Measurements from ENCODE around the gene COL4A3. TPM values are rescaled to one million over a fixed set of nuclear protein-coding genes. Genes with fewer than 3 reads are reported as not detected.
A peak's percentile ranks its signal among the peaks of the same experiment; 100 is the strongest.
"Not testable (repeated sequence)": the region's sequence is repeated elsewhere in the genome, so short reads cannot be mapped to it uniquely, and the experiment has no call there.

Gene COL4A3
- polyA plus RNA-seq, 6 donors from 2014 or later, result 0.07 to 0.77 (median 0.23) TPM; not detected in 1

GRCh38 chr2:227201771-227202170 lies 37.3 kb downstream of the COL4A3 start:
- H3K27me3 Mint-ChIP-seq, result peaks cover 0 to 11% (median 8%) of the 10 kb centered on the region in 3 donors
- H3K4me1 Mint-ChIP-seq, result no peaks in the 10 kb centered on the region
- H3K9me3 Mint-ChIP-seq, result no peaks in the 10 kb centered on the region
- ATAC-seq (ENCODE audit: low read depth in 2 of 2) (no peak), DNase-seq (no peak)
- no peak overlapping the region for H3K4me3 Mint-ChIP-seq
- no peak overlapping the region for H3K27ac Mint-ChIP-seq
- H3K36me3 Mint-ChIP-seq, result peaks cover 0 to 13% of the 10 kb centered on the region in 2 donors

DNA sequence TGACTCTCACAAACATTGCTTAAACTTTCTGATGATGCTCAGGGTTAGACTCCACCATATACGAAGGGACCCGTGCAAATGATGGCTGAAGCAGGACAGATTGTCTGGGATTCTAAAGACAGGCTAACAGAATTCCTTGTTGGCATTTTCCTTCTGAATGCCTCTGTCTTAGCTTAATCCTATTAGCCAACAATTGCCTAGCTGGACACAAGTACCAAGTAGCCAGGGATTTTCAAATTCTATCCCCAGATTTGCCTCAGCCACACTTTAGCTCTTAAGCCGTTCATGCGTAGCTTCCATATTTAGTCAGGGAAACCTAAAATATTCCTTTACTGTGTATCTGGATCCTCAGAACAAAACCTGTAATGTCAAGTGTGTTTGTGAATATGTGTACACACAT lies 40.0 kb downstream of the COL4A3 start:
- H3K36me3 Mint-ChIP-seq, result peaks cover 0 to 13% of the 10 kb centered on the region in 2 donors
- no peak overlapping the region for H3K4me3 Mint-ChIP-seq
- H3K27me3 Mint-ChIP-seq, result peaks cover 4 to 29% (median 8%) of the 10 kb centered on the region in 3 donors
- DNase-seq (no peak), ATAC-seq (ENCODE audit: low read depth in 2 of 2) (no peak)
- no peak overlapping the region for H3K27ac Mint-ChIP-seq
- no peaks in the 10 kb centered on the region for H3K4me1 Mint-ChIP-seq
- H3K9me3 Mint-ChIP-seq, result no peaks in the 10 kb centered on the region

- peaks cover 8 to 30% (median 8%) of the 10 kb centered on the region in 3 donors for H3K27me3 Mint-ChIP-seq
- no peak overlapping the region for H3K4me3 Mint-ChIP-seq
- no peaks in the 10 kb centered on the region for H3K9me3 Mint-ChIP-seq
- DNase-seq (no peak), ATAC-seq (ENCODE audit: low read depth in 2 of 2) (no peak)
- no peaks in the 10 kb centered on the region for H3K4me1 Mint-ChIP-seq
- no peak overlapping the region for H3K27ac Mint-ChIP-seq
- H3K36me3 Mint-ChIP-seq, result peaks cover 0 to 13% of the 10 kb centered on the region in 2 donors
Observed at GRCh38 chr2:227205701-227206100, 41.3 kb downstream of the COL4A3 start.

DNA sequence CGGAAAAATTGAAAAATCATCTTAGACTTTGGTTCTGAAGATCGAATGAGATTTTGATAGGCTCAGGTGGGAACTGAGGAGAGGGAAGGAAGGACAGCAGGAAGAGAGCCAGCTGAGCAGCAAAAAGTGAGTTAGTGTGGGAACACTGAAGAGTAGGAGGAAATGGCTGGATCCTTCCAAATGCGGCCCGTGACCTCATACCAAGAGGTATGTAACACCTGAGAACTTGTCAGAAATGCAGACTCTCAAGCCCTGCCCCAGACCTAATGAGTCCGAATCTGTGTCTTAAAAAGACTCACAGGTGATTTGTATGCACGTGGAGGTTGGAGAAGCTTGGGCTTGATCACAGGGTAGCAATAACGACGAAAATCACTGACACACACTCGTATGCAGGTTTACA lies 42.0 kb downstream of the COL4A3 start:
- ATAC-seq (ENCODE audit: low read depth in 2 of 2), result no peak
- Mint-ChIP-seq H3K4me1 (no peaks in the 10 kb centered on the region), H3K4me3 (no peak overlapping the region)

DNA sequence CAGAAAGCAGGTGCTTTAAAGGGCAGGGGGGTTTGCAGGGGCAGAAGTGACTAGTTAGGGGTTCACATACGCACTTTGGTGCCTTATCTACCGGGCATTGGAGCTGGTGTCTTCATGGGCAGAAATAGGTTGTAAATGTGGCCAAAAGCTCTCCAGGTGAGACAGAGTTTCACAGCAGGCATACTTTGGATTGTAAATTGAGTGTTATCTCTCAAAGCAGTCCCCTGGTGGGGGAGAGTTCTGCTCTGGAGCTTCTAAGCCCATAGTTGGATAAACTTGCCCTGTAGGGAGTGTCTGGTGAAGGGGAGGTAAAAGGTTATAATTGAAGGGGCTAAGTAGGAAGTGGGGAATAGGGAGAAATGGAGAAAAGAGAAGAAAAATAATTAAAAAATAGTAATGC lies 43.1 kb downstream of the COL4A3 start:
- Mint-ChIP-seq H3K9me3 (no peaks in the 10 kb centered on the region), H3K4me3 (no peak overlapping the region), H3K4me1 (no peaks in the 10 kb centered on the region), H3K27ac (no peak overlapping the region), H3K36me3 (peaks cover 0 to 13% of the 10 kb centered on the region in 2 donors), H3K27me3 (peaks cover 8 to 30% (median 14%) of the 10 kb centered on the region in 3 donors)
- ATAC-seq (ENCODE audit: low read depth in 2 of 2), result no peak
- no peak for DNase-seq

More for the DNA sequence above, 42.0 kb downstream of the COL4A3 start:
- no peak for DNase-seq
- peaks cover 8 to 30% (median 8%) of the 10 kb centered on the region in 3 donors for H3K27me3 Mint-ChIP-seq
- H3K9me3 Mint-ChIP-seq, result no peaks in the 10 kb centered on the region
- no peak overlapping the region for H3K27ac Mint-ChIP-seq
- H3K36me3 Mint-ChIP-seq, result peaks cover 0 to 13% of the 10 kb centered on the region in 2 donors

DNA sequence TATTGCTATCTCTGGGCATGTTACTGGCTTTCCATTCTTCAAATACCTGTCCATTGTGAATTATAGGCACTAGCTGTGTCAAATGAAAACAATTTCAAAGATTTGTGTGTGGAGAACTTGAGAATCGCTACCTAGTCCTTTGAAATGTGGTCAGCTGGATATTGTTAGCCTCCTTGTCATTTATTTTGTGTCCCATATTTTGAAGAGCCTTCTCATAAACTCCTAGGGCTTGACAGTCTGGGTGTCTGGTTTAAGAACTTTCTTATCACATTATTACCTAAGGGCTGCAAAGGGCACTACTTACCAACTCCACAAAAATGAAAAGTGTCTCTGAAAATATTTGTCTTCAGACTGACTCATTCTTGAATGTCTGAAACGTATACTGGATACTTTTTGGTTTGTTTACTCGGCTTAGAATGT lies 50.2 kb downstream of the COL4A3 start:
- Mint-ChIP-seq H3K9me3 (peaks cover 0 to 8% (median 2%) of the 10 kb centered on the region in 7 donors), H3K27me3 (peaks cover 0 to 8% (median 4%) of the 10 kb centered on the region in 3 donors), H3K4me3 (no peak overlapping the region), H3K27ac (peak overlapping the region in 1 of 6 donors; percentile 4), H3K36me3 (no peaks in the 10 kb centered on the region), H3K4me1 (no peaks in the 10 kb centered on the region)
- ATAC-seq (ENCODE audit: low read depth in 2 of 2) (no peak), DNase-seq (no peak)

DNA sequence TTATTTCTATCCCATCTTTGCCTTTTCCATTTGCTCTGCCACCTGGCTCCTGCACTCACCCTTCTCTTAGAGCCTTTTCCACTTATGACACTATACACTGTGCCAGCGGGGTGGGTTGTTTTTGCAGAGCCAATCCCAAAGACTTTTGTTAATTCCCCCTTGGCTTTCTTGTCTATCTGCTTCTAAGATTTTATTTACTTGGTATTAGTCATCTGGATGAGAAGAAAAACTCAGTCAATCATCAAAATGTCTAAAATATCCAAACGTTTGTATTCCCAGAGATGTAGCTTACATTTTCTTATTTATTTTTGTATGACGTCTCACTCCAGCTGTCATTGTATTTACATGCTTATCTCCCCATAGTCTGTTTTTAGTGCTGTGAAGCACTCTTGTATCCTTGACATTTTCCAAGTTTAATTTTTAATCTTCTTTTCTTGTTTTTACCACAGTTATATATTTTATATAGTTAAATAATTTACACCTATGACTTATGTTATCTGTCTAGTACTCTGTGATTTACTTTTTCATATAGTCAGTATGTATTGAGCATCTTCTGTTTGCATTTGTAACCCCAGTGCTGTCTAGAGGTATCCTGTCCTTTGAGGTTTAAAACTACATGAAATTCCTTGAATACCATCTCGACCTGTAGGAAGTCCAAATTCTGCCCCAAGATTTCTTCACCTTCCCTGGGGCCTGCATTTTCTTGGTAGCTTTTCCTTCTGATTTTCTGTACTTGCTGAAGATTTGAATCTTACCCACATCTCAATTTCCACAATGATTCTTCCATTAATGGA lies 55.1 kb downstream of the COL4A3 start:
- H3K9me3 Mint-ChIP-seq, result peaks cover 0 to 8% (median 2%) of the 10 kb centered on the region in 7 donors
- ATAC-seq (ENCODE audit: low read depth in 2 of 2), result no peak
- no peak for DNase-seq

DNA sequence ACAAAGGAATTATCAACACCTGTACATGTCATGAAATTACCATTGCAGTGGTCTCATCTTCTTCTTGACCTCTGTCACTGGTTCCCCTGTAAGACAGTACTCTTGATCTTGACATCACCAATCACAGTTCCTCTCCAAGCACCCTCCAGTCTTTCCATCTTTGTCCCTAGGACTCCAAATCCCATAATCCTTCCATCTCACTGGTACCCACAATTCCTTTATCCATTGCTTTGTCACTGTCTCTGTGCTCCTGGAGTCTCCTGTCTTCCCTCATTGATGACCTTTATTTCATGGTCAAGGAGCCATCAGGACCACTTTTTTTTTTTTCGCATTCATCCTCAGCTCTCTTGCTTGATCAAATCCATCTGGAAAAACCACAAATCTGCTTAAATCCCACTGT lies 56.7 kb downstream of the COL4A3 start:
- H3K36me3 Mint-ChIP-seq, result no peaks in the 10 kb centered on the region
- H3K27me3 Mint-ChIP-seq, result peaks cover 0 to 7% (median 7%) of the 10 kb centered on the region in 3 donors
- no peak overlapping the region for H3K27ac Mint-ChIP-seq
- H3K4me3 Mint-ChIP-seq, result no peak overlapping the region
- peaks cover 0 to 8% (median 2%) of the 10 kb centered on the region in 7 donors for H3K9me3 Mint-ChIP-seq
- no peaks in the 10 kb centered on the region for H3K4me1 Mint-ChIP-seq
- DNase-seq (no peak), ATAC-seq (ENCODE audit: low read depth in 2 of 2) (no peak)

More for the DNA sequence above, 55.1 kb downstream of the COL4A3 start:
- Mint-ChIP-seq H3K27me3 (peaks cover 0 to 7% (median 3%) of the 10 kb centered on the region in 3 donors), H3K4me3 (no peak overlapping the region), H3K36me3 (no peaks in the 10 kb centered on the region), H3K27ac (no peak overlapping the region), H3K4me1 (no peaks in the 10 kb centered on the region)

- peaks cover 0 to 9% (median 7%) of the 10 kb centered on the region in 3 donors for H3K27me3 Mint-ChIP-seq
- no peaks in the 10 kb centered on the region for H3K4me1 Mint-ChIP-seq
- DNase-seq (no peak), ATAC-seq (ENCODE audit: low read depth in 2 of 2) (no peak)
- peak overlapping the region in 1 of 6 donors; percentile 11 for H3K27ac Mint-ChIP-seq
- H3K36me3 Mint-ChIP-seq, result no peaks in the 10 kb centered on the region
- no peak overlapping the region for H3K4me3 Mint-ChIP-seq
- H3K9me3 Mint-ChIP-seq, result peaks cover 0 to 3% (median 0%) of the 10 kb centered on the region in 7 donors
Observed at GRCh38 chr2:227222292-227222691, 57.9 kb downstream of the COL4A3 start.

DNA sequence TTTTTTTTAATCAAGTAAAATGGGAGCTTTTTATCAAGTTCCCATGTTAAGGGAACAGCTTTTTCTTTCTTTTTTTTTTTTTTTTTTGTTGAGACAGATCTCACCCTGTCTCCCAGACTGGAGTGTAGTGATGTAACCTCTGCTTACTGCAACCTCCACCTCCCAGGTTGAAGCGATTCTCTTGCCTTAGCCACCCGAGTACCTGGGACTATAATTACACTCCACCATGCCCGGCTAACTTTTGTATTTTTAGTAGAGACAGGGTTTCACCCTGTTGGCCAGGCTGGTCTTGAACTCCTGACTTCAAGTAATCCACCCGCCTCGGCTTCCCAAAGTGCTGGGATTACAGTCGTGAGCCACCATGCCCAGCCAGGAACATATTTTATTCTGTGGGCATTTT lies 61.2 kb downstream of the COL4A3 start:
- H3K27me3 Mint-ChIP-seq, result peaks cover 0 to 19% (median 11%) of the 10 kb centered on the region in 3 donors
- not testable (repeated sequence) for H3K4me1 Mint-ChIP-seq; H3K4me3 Mint-ChIP-seq; H3K9me3 Mint-ChIP-seq; H3K27ac Mint-ChIP-seq; DNase-seq; H3K36me3 Mint-ChIP-seq; ATAC-seq (ENCODE audit: low read depth in 2 of 2)

DNA sequence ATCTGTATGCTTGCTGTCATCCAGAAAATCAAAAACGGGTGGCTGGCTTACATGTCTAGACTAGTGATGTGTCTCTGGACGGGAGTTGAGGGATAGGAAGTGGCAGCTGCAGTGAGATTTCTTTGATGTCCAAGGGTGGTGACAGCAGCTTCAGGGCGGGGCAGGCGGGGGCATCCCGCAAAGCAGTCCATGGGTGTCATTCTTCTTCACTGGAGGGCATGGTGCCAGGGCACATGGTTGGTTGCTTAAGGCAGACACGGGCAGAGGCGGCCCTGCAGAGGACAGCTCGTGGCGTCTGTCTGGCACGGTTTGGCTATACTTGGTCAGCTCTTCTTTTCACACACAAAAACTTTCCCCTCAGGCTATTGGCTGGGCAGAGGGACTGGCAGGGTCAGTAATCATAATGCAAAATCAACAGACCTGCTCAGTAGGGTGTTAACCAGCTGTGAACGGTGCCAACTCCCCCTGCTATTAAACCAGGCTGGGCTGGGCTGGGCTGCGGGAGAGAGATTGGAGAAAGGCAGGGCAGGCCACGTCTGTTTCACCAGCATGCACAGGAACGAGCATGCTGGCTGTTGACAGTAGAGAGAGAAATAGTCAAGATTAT lies 63.7 kb downstream of the COL4A3 start:
- peaks cover 0 to 19% (median 11%) of the 10 kb centered on the region in 3 donors for H3K27me3 Mint-ChIP-seq
- DNase-seq (no peak), ATAC-seq (ENCODE audit: low read depth in 2 of 2) (no peak)
- H3K4me1 Mint-ChIP-seq, result no peaks in the 10 kb centered on the region
- no peak overlapping the region for H3K27ac Mint-ChIP-seq
- no peaks in the 10 kb centered on the region for H3K36me3 Mint-ChIP-seq
- H3K4me3 Mint-ChIP-seq, result no peak overlapping the region
- H3K9me3 Mint-ChIP-seq, result peaks cover 0 to 5% (median 1%) of the 10 kb centered on the region in 7 donors

DNA sequence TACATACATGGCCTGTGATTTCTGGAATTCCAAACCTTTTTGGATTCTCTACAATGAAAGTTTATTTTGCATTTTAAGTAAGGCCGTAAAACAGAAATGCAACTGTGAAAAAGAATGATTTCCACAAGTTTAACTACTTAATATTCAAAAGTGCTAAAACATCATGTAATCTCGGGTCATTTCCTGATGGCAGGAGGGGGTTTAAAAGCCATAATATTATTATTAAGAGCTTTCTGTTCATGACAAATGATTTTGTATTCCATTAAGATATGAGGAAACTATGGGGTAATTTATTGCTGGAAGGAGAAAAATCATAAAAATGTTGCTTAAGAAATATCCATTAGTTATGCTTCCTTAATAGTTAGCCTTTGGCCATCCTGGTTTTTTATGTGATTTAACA lies 65.7 kb downstream of the COL4A3 start:
- H3K4me3 Mint-ChIP-seq, result no peak overlapping the region
- no peak for ATAC-seq (ENCODE audit: low read depth in 2 of 2)
- H3K27me3 Mint-ChIP-seq, result peaks cover 0 to 25% (median 10%) of the 10 kb centered on the region in 3 donors
- no peak overlapping the region for H3K27ac Mint-ChIP-seq
- no peaks in the 10 kb centered on the region for H3K36me3 Mint-ChIP-seq
- no peaks in the 10 kb centered on the region for H3K4me1 Mint-ChIP-seq
- peaks cover 0 to 5% (median 1%) of the 10 kb centered on the region in 7 donors for H3K9me3 Mint-ChIP-seq
- no peak for DNase-seq

DNA sequence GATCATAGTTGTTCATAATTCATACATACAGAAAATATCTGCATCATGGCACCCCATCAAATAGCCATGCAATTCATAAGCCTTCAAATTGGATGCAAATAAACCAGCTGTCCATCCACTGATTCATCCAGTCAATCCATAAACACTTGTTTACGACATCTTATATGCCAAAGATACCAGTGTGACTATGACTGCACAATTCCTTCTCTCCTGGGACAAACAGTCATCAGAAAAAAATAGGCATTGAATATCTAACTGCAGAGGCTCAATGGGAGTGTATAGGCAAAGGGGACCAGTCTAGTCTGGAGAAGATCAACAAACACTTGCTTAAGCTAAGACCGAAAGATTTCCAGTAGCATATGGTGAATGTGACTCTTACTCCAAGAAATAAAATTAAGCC lies 70.0 kb downstream of the COL4A3 start:
- Mint-ChIP-seq H3K9me3 (peaks cover 0 to 5% (median 1%) of the 10 kb centered on the region in 7 donors), H3K4me3 (no peak overlapping the region), H3K27ac (no peak overlapping the region), H3K27me3 (peaks cover 0 to 13% (median 0%) of the 10 kb centered on the region in 3 donors), H3K36me3 (no peaks in the 10 kb centered on the region), H3K4me1 (no peaks in the 10 kb centered on the region)
- no peak for DNase-seq
- ATAC-seq (ENCODE audit: low read depth in 2 of 2), result no peak

GRCh38 chr2:227237786-227238185 lies 73.4 kb downstream of the COL4A3 start:
- no peak overlapping the region for H3K27ac Mint-ChIP-seq
- no peak for ATAC-seq (ENCODE audit: low read depth in 2 of 2)
- peaks cover 9 to 15% (median 10%) of the 10 kb centered on the region in 3 donors for H3K27me3 Mint-ChIP-seq

More at GRCh38 chr2:227237786-227238185, 73.4 kb downstream of the COL4A3 start:
- H3K4me3 Mint-ChIP-seq, result no peak overlapping the region
- H3K4me1 Mint-ChIP-seq, result no peaks in the 10 kb centered on the region
- no peaks in the 10 kb centered on the region for H3K36me3 Mint-ChIP-seq
- no peak for DNase-seq
- no peaks in the 10 kb centered on the region for H3K9me3 Mint-ChIP-seq

Data from naive B cell (primary cell).